ENCODE results near the gene OSGEP.
"Not testable (repeated sequence)": the region's sequence is repeated elsewhere in the genome, so short reads cannot be mapped to it uniquely, and the experiment has no call there.

OSGEP gene

GRCh38 chr14:20469242-20469889, 14.8 kb upstream of the OSGEP start, which contains the start of gene PNP:
PNP (plus strand) TSS chr14:20469406; CDS start chr14:20469525, 119 bp downstream.
- peak; percentile 88 for DNase-seq

GRCh38 chr14:20468764-20469241, 14.2 kb upstream of the OSGEP start:
- no peak for DNase-seq

- peak; percentile 100 for DNase-seq
Observed at GRCh38 chr14:20461225-20462141, 6.9 kb upstream of the OSGEP start, which contains the start of gene PIP4P1. PIP4P1 (minus strand) TSS chr14:20461434; CDS start chr14:20461325, 109 bp downstream.

DNA sequence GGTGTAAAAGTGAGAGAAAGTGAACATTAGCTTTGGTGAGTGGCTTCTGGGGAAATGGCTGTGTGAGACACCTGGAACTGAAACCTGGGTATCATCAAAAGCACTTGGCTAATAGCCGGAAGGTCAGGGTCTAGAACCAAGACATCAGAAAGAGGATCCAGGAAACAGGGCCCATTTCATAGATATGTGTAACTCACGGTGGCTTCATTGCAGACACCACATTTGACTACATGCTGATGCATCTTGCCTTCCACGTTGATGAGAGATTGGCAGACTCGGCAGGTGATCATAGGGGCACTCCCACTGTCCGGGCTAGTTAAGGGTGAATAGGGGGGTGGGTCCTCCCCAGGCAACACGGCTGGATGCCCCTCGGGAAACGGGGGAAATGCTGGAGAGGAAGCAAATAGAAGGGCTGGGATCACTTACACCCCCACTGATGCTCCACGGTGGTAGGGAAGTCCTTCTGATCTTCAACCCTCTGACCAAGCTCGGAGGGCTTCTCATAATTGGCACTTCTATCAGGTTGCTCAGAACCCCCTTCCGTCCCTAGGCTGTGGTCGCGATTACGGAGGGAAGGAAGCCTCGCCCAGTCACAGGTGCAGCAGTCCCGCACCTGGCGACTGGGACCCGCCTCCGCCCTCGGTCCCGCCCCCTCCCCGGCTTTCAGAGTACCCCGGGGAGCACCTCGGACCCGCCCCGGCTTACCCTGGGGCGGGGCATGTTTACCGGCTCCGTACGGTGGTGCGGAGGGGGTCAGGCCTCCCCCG, 6.0 kb upstream of the OSGEP start:
- no peak for DNase-seq

DNA sequence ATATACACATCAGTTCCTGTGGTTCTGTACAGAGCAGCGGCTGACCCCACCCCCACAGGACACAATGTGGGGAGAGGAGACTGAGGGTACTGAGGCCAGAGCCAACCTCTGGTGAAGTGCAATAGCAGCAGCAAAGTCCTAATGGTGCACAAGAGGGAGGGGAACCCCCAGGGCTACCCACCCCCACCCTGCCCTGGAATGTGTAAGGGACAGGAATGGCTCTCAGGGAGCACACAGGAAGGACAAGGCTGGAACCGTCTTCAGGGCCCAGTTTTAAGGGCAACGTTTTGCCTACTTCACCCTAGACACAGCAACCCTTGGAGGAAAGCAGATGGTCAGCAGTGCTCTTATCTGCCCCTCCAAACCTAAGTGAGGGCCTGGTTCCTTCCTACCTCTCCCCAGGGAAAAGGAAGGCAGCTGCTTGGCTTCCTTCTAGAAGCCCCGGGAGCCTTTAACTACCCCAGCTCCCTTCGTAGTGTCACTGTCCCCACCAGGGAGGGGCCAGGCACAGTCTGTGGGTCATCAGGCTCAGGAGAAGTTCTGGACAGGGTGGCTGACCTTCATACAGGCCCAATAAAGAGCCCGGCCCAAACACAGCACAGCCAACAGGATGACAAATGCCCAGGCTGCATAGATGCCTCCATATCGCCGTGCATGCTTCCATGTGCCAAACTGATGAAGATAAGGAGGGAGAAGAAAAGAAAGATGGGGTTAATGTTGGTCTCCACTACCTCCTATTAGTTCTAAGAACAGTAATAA, 3.6 kb upstream of the OSGEP start:
- no peak for DNase-seq

DNA sequence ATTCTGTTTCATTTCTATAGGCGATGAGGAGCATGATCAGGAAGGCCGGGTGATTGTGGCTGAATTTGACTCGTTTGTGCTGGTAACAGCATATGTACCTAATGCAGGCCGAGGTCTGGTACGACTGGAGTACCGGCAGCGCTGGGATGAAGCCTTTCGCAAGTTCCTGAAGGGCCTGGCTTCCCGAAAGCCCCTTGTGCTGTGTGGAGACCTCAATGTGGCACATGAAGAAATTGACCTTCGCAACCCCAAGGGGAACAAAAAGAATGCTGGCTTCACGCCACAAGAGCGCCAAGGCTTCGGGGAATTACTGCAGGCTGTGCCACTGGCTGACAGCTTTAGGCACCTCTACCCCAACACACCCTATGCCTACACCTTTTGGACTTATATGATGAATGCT, 2.4 kb upstream of the OSGEP start:
- no peak for DNase-seq

DNA sequence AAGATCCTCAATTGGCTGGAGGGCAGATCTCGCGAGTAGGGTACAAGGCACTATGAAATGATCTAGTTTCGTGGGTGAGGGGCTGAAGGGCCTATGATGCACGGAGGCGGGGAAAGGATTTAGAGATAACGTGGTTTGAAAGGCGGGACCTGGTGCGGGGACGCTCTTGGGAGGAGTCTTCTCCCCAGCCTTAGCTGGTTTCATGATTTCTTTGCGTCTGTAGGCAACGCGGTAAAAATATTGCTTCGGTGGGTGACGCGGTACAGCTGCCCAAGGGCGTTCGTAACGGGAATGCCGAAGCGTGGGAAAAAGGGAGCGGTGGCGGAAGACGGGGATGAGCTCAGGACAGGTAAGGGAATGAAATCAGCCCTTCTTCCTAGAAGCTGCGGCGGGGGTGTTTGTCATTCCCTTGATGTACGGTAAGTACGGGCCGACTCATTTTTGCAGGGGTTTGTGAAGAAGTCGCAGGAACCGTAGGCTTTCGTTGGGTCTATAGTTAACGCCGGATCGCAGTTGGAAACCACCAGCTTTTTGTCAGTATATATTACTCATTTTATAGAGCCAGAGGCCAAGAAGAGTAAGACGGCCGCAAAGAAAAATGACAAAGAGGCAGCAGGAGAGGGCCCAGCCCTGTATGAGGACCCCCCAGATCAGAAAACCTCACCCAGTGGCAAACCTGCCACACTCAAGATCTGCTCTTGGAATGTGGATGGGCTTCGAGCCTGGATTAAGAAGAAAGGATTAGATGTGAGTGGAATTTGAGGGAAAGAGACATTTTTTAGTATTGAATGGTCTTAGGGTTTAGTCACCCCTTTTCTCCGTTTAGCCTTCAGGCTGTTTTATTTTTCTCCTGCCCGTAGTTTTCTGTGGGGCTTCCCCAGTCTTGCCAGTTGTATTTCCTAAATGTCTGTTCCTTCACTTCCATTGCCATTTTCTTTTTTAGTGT, 1.0 kb upstream of the OSGEP start:
- peak; percentile 98 for DNase-seq

DNA sequence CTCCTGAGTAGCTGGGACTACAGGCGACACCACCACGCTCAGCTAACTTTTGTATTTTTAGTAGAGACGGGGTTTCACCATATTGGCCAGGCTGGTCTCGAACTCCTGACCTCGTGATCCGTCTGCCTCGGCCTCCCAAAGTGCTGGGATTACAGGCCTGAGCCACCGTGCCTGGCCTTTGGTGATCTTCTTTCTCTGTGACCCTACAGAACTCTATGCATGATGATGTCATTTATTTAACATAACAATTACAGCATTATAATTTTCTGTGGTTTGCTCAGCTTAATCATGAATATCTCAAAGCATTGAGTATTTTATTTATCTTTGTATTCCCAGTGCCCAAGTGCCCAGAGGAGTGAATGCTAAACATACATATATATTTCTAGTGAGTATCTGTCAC, 1.8 kb downstream of the OSGEP start:
- not testable (repeated sequence) for DNase-seq

DNA sequence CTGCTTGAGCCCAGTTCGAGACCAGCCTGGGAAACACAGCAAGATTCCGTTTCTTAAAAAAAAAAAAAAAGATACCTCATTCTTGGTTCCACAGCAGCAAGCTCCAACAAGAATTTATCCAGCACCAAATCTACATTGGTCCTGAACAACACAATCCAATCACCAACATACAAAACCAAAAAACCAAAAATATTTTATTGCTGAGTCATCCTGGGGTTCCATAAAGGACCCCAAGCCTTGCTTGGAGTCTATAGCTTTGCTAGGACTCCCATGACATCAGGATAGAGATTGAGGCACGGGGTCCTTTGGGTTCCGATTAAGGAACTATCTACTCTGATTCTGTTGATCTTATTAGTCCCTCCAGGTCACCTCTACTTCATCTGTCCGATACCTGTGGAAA, 7.7 kb downstream of the OSGEP start:
- DNase-seq, result no peak

GRCh38 chr14:20443650-20444049, 11.0 kb downstream of the OSGEP start:
- not testable (repeated sequence) for DNase-seq

- DNase-seq, result no peak
Observed at GRCh38 chr14:20441461-20441860, 13.2 kb downstream of the OSGEP start.

GRCh38 chr14:20440882-20441281, 13.7 kb downstream of the OSGEP start:
- DNase-seq, result no peak

DNA sequence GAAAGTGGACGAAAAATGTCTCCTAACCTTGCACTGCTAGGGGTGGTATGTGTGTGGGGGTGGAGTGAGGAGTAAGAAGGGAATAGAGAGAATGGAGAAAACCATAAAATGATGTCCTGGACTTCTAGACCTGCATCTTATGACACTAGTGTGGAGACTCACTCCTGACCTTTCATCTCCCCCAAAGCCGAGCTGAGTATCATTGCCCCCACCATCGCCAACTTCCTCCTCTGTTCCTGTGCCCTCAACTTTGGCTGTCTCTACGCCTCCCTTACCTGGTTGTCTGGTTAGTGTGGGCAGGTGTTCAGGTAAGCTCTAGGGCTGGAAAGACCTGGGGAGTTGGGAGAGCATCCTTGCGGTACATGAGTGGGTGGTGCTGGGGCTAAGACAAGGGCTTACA, 14.1 kb downstream of the OSGEP start:
- DNase-seq, result no peak

- DNase-seq, result no peak
Observed at GRCh38 chr14:20438664-20439063, 15.9 kb downstream of the OSGEP start.

- DNase-seq, result no peak
Observed at GRCh38 chr14:20436363-20436755, 18.3 kb downstream of the OSGEP start.

DNA sequence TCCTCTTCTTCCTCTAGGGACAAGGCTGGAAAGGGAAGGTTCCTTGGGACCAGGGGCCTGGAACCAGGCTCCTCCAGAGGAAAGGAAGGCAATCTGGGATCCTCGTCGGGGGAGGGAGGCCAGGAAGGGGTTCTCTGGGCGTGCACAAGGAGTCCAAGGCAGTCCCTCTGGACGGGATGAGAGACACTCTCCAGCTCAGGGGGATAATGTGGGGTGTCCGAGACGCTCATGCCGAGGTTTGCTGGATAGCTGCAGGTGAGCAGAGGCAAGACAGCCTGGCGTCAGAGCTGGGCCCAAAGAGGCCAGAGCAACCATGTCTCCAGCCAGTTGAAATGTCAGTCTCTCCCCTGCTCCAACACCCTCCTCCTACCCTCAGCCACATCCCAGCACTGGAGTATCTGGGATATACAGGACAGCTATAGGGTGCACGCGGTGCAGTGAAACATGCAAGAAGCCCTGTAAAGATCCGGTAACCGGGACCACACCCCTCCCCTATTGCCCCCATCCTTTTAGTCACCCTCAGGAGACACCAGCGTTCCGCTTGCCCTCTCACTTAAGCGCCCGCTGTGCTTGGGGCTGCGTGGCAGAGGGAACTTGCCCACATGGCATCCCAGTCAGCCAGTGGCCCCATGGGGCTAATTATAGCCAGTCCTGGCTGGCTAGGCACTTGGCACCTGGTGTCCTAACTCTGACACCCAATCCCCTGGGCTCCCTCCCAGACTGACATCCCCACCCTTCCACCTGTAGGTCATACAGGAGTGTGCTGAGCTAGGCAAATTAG, 18.8 kb downstream of the OSGEP start, which contains the start of gene KLHL33:
Gene KLHL33, minus strand, starts transcription at position 585 of the 781 bp plus-strand sequence. Its CDS starts 355 bp downstream, at position 230.
- no peak for DNase-seq

- no peak for DNase-seq
Observed at GRCh38 chr14:20434701-20435581, 19.7 kb downstream of the OSGEP start.

- DNase-seq, result peak; percentile 21
Observed at GRCh38 chr14:20429801-20430669, 24.6 kb downstream of the OSGEP start.
